Stimulated activated memory B cell treated with anti-CD40 and anti-IgM and Interleukin-4, amounts not matched to agents 10 μg/mL and 1 μg/mL and 100 μg/mL, for 72 hours (primary cell): ENCODE results near the gene IGSF8.

ENCODE experiments used
- ATAC-seq: fragments of 150-1000 bp; cut with Tn5 transposase; 2 replicates; pipeline ENCODE4 v1.10.0; 2021
- H3K27ac Mint-ChIP-seq: one replicate; pipeline ENCODE4 v1.8.0; 2022; ENCODE audit warnings: mild to moderate bottlenecking, mixed read lengths
- H3K27me3 Mint-ChIP-seq: one replicate; pipeline ENCODE4 v1.8.0; 2022; ENCODE audit warnings: mixed read lengths
- H3K36me3 Mint-ChIP-seq: one replicate; pipeline ENCODE4 v1.8.0; 2022; ENCODE audit warnings: mixed read lengths
- H3K4me1 Mint-ChIP-seq: one replicate; pipeline ENCODE4 v1.8.0; 2022; ENCODE audit warnings: mixed read lengths
- H3K4me3 Mint-ChIP-seq: one replicate; pipeline ENCODE4 v1.8.0; 2022; ENCODE audit warnings: mild to moderate bottlenecking, moderate library complexity, mixed read lengths
- H3K9me3 Mint-ChIP-seq: one replicate; pipeline ENCODE4 v1.8.0; 2022; ENCODE audit warnings: mixed read lengths

Gene IGSF8

DNA sequence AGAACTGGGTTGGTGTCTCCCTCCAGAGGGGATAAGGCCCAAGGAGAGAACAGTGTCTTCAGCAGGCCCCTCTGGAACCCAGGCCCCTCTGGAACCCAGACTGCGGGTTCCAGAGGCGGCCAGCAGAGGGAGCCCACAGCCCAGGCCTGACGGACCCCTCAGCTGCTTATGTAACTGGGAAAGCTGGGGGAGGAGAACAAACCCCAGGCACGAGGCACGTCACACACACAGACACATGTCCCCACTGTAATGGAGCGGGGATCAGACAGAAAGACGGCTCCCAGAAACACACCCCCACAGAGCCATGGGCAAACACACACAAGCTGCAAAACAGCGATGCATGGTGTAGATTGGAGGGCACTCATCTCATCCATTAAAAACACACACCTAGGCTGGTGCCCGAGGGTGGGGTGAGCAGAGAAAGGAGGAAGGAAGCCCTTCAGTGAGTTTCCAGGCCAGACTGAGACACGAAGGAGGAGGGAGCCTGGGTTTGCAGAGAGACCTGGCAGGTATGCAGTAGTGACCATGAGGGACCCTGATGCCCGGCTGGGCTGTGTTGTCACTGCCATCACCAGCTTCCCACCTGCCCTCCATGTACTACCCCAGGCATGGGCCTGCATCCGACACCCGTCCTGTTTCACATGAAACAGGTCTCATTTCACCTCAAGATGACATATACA lies 2.8 kb upstream of the IGSF8 start:
- H3K4me1 Mint-ChIP-seq: peaks cover 45% of the 10 kb centered on the region

DNA sequence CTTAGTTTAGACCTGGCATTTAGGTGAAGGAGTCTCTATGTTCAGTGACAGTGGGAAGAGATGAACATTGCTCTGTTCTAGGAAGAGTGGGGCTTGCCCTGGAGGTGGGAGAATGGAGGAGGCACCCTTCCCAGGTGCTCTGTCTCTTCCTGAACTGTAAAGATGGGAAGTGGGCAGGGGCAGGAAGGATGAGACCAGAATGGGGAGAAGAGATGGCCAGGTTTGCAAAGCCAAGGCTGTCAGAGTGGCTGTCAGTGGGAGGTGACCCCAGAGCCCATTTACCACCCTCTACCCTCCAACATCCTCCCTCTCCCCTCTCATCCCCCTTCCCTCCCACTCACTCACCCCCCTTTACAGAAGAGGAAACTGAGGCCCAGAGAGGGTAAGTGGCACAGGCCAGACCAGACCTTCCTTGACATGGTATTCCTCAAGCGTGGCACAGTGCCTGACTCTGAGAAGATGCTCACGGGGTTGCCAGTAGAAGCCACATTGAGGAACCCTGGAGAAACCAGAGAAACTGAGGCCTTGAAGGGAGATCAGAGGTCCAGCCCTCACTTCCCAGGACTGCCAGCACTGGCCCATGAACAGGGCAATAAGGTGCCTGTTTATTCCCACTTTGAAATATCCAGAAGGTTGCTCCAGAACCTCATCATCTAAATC lies 1.4 kb upstream of the IGSF8 start:
- Mint-ChIP-seq H3K4me3 (no peak overlapping the region), H3K36me3 (peaks cover under 1% of the 10 kb centered on the region), H3K9me3 (no peaks in the 10 kb centered on the region), H3K27ac (peak overlapping the region; percentile 84), H3K27me3 (no peaks in the 10 kb centered on the region), H3K4me1 (peaks cover 51% of the 10 kb centered on the region)
- ATAC-seq: no peak

More for the DNA sequence above, 2.8 kb upstream of the IGSF8 start:
- Mint-ChIP-seq H3K36me3 (no peaks in the 10 kb centered on the region), H3K27ac (peak overlapping the region; percentile 72), H3K27me3 (no peaks in the 10 kb centered on the region), H3K9me3 (no peaks in the 10 kb centered on the region), H3K4me3 (peak overlapping the region; percentile 57)
- ATAC-seq: peak; percentile 42

DNA sequence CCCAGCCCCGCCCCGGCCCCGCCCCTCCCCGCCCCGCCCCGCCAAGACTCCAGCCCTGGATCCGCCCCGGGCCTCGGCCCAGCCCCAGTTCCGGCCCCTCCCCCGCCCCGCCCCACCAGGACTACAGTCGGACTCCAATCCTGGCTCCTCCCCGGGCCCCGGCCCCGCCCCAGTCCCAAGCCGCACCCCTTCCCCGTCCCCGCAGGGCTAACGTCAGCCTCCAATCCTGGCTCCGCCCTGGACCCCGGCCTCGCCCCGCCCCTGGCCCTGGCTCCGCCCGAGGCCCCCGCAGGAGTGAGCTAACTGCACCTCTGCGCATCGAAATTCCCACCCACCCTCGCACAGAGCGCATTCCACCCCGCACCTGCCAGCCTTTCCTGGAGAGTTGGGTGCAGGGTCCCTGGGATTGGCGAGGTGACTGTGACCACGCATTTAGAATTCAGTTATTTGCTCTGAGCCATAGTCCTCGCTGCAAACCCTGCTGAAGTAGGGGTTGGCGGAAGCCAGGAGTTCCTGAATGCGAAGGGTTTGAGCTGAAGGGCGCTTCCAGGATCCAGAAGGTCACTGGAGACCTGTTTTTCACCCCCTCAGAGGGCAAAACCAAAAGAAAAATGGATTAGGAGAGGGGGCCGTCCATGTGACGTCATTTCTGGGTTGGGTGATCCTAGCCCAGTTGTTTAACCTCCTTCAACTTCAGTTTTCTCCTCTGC lies 588 bp upstream of the IGSF8 start:
- Mint-ChIP-seq H3K27ac (peak overlapping the region; percentile 84), H3K4me1 (peaks cover 51% of the 10 kb centered on the region), H3K36me3 (peaks cover 8% of the 10 kb centered on the region), H3K9me3 (no peaks in the 10 kb centered on the region), H3K4me3 (peak overlapping the region; percentile 87), H3K27me3 (no peaks in the 10 kb centered on the region)
- peak; percentile 95 for ATAC-seq

DNA sequence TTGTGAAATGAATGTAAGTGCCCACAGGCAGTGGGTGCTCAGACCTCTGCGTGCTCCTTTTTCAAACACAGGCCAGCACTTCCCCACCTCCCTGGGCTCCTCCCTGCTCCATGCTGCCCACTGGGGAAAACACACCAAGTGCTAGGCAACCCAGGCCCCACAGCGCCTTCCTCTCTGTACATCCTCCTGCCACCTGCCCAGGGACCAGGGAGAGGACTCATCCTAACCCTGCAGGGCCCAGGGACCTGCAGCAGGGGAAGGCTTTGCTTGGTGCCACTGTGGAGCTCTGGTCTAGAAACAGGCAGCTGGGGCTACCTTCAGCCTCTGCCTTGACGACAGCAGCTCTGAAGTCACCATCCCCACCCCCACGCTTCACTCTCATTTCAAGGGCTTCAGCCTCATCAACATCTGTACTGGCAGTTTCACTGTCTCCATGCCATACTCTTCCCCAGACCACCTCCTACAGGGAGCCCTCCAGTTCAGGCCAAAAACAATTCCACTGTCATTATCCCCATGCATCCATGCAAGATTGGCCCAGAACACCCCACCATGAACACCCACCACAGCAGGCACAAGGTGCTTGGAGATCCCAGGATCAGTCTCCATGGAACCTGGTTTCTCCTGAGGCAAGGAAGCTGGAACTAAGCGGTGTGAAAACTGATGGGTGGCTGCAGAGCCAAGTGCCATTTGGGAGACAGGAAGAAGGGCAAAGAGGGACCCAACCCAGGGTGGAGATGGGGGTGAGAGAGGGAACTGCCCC lies 1.1 kb downstream of the IGSF8 start:
- peaks cover 46% of the 10 kb centered on the region for H3K4me1 Mint-ChIP-seq
- H3K27me3 Mint-ChIP-seq: no peaks in the 10 kb centered on the region
- ATAC-seq: no peak
- peaks cover 20% of the 10 kb centered on the region for H3K36me3 Mint-ChIP-seq
- peak overlapping the region; percentile 81 for H3K27ac Mint-ChIP-seq
- H3K9me3 Mint-ChIP-seq: no peaks in the 10 kb centered on the region
- H3K4me3 Mint-ChIP-seq: peak overlapping the region; percentile 84

DNA sequence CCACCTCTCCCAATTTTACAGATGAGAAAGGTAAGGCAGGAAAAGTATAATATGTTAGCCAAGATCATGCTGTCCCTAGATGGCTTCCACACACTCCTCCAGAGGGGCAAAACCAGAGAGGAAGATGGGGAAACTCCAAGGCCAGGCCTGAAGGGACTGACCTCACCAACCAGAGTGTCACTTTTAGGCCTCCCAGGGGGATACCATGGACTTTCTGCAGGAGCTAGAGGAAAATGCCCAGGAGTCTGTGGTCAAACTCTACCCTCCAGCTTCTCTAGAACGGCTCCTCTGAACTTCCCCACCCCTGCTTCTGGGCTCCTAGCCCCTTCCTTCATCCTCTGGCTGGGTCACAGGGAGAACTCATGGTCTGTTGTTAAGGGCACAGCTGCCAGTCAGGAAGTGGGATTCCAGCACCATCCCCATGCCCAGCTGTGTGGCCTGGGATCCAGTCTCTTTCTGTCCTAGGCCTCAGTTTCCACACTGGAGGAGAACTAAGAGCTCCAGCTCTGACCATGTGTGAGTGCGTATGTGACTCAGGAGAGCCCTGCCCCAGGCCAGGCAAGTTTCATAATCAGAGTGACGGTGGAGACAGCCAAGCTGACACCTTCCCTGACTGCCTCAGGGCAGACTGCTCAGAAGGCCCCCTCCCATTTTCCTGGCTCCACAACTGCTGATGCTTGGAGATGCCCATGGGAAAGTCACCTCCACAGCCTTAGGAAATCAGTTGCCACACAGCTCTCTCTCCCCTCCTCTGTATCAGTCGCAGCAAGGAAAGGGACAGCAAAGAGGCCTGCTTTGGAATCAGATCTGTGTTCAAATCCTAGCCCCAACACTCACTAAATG lies 1.9 kb downstream of the IGSF8 start:
- H3K27me3 Mint-ChIP-seq: no peaks in the 10 kb centered on the region
- no peaks in the 10 kb centered on the region for H3K9me3 Mint-ChIP-seq
- peaks cover 27% of the 10 kb centered on the region for H3K36me3 Mint-ChIP-seq
- peak overlapping the region; percentile 81 for H3K27ac Mint-ChIP-seq
- ATAC-seq: no peak
- peaks cover 45% of the 10 kb centered on the region for H3K4me1 Mint-ChIP-seq
- peak overlapping the region; percentile 3 for H3K4me3 Mint-ChIP-seq

DNA sequence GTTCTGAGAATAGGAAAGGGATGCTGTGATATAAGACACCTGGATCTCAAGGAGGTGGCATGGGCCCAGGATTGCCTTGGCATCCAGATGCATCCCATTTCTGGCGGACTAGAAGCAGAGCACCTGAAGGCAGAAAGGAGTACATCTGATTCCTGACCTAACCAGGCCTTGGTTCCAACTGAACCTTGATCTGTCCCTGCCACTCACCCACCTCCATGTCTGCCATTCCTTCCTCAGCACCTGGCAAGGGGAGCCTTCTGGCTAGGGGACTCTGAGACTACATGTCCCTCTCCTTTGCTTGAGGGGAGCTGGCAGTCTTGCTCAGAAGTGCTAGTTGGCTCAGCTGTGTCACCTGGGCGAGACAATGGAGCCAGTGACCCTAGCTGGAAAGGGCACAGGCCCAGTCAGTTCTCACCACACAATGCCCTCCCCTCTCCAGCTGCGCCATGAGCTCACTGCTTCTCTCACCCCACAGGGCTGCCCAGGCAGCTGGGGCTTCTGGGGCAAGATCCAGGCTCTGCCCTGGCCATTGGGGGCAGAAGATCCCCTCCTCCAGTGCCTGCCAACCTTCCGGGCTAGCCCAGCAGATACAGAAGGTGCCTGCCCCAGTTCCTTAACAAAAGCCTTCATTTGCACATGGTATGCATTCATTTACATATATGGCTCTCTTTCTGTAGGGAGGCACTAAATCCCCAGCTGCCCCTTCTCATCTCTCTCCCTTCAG lies 2.9 kb downstream of the IGSF8 start:
- Mint-ChIP-seq H3K4me3 (no peak overlapping the region), H3K4me1 (peaks cover 36% of the 10 kb centered on the region), H3K27ac (peak overlapping the region; percentile 81), H3K27me3 (no peaks in the 10 kb centered on the region), H3K9me3 (no peaks in the 10 kb centered on the region), H3K36me3 (peaks cover 33% of the 10 kb centered on the region)
- no peak for ATAC-seq

DNA sequence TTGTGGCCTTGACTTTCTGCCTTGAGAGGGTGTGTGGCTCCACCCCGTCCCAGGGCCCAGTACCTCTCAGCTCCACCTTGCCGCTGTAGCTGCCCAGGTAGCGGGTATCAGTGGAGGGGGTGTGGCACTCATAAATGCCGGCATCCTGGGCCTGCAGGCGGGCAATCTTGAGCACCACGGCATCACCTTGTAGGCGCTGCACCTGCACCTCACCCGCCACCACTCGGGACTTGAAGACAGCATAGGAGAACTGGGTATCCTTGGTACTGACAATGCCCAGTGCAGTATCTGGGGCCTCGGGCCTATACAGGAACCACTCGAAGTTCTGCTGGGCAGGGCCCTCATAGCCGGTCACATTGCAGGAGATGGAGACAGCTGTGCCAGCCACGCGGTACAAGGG lies 3.6 kb downstream of the IGSF8 start:
- Mint-ChIP-seq H3K9me3 (no peaks in the 10 kb centered on the region), H3K27me3 (no peaks in the 10 kb centered on the region), H3K27ac (no peak overlapping the region), H3K4me1 (peaks cover 34% of the 10 kb centered on the region), H3K36me3 (peaks cover 34% of the 10 kb centered on the region), H3K4me3 (no peak overlapping the region)
- ATAC-seq: no peak

DNA sequence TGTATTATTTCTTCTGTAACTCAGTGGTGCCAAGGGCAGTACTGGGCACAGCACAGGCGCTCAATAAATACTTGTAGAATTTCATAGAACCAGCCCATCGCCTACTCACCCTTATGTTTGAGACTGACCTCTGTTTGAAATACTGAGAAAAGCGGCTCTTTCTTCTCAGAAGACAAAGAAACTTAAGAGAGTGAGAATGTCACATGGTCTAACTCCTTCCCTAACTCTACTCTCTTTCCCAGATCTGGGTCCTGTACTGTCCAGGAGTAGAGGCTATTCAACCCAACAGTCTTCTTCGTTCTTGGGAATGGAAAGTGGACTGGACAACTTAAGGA lies 4.2 kb downstream of the IGSF8 start:
- Mint-ChIP-seq H3K36me3 (peaks cover 36% of the 10 kb centered on the region), H3K27ac (no peak overlapping the region), H3K4me3 (no peak overlapping the region), H3K9me3 (no peaks in the 10 kb centered on the region), H3K27me3 (no peaks in the 10 kb centered on the region), H3K4me1 (peaks cover 29% of the 10 kb centered on the region)
- no peak for ATAC-seq

DNA sequence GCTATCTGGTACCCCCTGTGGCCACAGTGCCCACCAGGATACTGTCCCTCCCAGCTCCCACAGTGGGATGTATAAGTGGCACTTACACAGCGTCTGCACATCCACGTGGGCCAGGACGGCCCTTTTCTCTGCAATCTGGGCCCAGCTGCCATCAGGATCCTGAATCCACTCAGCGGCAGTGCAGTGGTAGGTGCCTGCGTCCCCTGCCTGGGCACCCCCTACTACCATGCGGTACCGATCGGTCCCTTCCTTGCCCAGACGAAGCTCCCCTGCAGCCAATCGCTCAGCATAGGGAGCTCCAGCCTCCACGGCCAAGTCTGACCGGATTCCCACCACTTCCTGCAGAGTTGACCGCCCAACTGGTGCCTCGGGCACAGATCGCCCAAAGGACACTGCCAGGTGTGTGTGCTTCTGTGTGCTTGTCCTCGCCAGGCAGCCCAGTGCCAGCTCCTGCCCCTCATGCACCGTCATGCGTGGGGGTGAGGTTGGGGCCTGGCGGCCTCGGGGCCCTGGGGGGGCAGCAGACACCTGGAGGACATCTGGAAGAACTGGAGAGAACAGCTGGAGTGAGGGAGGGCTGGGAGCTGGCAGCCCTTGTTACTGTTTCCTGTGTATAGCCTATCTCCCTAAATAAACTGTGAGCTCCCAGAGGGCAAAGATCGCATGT lies 4.7 kb downstream of the IGSF8 start:
- Mint-ChIP-seq H3K27ac (no peak overlapping the region), H3K36me3 (peaks cover 41% of the 10 kb centered on the region), H3K9me3 (no peaks in the 10 kb centered on the region), H3K27me3 (no peaks in the 10 kb centered on the region), H3K4me3 (no peak overlapping the region), H3K4me1 (peaks cover 25% of the 10 kb centered on the region)
- ATAC-seq: no peak

DNA sequence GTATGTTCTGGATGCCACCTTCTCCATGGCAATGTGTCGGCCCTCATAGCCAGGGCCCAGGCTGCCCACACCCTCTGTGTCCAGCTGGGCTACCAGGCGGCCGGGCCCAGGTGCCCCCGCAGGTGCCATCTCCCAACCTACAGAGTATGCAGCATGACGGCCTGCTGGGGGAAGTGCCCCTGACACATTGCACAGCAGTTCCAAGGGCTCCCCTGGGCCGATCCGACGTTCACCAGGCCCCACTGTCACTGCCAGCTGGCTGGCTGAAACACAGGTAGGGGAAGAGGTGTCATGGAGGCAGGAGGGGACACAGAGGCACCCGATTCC lies 5.4 kb downstream of the IGSF8 start:
- Mint-ChIP-seq H3K9me3 (no peaks in the 10 kb centered on the region), H3K27me3 (no peaks in the 10 kb centered on the region), H3K4me3 (no peak overlapping the region), H3K27ac (no peak overlapping the region), H3K36me3 (peaks cover 49% of the 10 kb centered on the region), H3K4me1 (peaks cover 25% of the 10 kb centered on the region)
- no peak for ATAC-seq

DNA sequence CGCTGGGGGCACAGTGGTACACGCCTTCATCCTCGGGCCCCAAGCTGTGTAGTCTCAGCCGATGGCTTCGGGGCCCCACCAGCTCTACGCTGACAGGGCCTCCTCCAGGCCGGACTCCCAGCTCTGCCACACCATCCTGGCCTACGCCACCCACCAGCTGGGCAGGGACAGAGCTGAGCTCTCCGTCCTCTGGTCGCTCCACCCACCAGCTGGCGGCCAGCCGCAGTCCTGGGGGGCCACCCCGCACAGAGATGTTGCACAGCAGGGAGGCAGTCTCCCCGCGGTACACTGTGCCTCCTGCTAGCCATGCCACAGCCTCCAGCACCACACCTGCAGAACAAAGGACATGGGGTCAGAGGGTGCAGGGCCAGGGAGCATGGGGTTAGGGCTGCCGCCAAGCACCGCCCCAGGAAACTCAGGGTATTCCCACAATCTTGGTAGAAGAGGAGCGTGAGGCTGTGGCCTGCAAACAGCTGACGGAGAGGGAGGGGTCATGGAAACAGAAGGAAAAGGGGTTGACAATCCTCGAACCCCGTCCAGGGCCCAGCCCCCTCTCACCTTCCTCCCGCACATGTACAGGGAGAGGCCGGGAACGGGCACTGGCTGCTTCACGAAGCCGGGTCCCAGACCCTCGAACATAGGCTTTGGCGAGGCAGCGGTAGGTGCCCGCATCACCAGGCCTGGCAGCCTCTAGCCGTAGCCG lies 5.9 kb downstream of the IGSF8 start:
- H3K4me1 Mint-ChIP-seq: peaks cover 20% of the 10 kb centered on the region
- H3K9me3 Mint-ChIP-seq: no peaks in the 10 kb centered on the region
- peaks cover 50% of the 10 kb centered on the region for H3K36me3 Mint-ChIP-seq
- no peak overlapping the region for H3K27ac Mint-ChIP-seq
- no peak overlapping the region for H3K4me3 Mint-ChIP-seq
- no peak for ATAC-seq
- no peaks in the 10 kb centered on the region for H3K27me3 Mint-ChIP-seq

DNA sequence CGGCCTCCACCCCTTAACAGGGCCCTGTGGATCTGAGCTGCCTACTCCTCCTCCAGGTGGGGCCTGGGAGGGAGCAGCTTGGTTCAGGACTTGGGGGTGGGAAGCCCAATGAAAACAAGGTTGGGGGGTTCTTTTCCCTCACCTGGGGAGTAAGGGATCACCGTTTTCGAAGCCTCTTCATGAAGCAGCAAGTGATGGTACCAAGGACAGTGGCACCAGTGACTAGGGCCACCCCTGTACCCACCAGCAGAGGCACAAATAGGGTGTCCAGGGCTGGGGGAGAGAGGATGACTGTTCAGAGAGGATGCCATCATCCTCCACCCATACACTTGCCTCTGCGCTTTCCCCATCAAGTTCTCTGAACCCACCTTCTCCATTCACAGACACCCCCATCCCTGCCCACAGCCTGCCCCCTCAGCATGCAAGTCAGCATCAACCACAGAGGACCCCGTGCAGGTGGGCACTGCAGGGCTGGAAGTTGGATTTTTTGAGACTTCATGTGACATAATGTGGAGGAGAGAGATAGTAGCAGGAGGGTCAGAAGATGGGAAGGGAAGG lies 6.7 kb downstream of the IGSF8 start:
- Mint-ChIP-seq H3K27ac (no peak overlapping the region), H3K27me3 (no peaks in the 10 kb centered on the region), H3K4me3 (no peak overlapping the region), H3K9me3 (no peaks in the 10 kb centered on the region), H3K36me3 (peaks cover 57% of the 10 kb centered on the region), H3K4me1 (peaks cover 12% of the 10 kb centered on the region)
- no peak for ATAC-seq

DNA sequence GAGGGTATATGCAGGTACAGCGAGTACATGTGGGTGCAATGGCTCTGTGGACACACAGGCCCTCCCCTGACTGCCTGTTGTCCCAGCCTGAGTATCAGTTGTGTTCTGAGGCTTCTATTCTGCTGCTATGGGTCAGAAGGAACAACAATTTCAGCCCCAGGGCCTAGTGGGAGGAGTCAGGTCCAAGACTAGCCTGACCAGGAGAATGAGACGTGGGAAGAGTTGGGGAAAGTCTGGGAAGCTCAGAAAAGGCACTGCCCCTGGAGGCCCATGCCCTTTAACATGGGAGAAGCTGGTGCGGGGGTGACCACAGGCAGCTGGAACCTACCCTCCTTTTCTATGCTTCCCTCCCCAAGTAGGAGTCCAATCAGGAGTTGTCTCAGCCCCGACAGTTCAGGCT lies 7.7 kb downstream of the IGSF8 start:
- no peak overlapping the region for H3K27ac Mint-ChIP-seq
- ATAC-seq: no peak
- no peaks in the 10 kb centered on the region for H3K9me3 Mint-ChIP-seq
- no peak overlapping the region for H3K4me3 Mint-ChIP-seq
- H3K36me3 Mint-ChIP-seq: peaks cover 60% of the 10 kb centered on the region
- H3K27me3 Mint-ChIP-seq: no peaks in the 10 kb centered on the region
- peaks cover 3% of the 10 kb centered on the region for H3K4me1 Mint-ChIP-seq
